Ishikawa (cell line): ENCODE data around the gene SMPDL3B.

ENCODE experiments used
- CEBPB ChIP-seq: IDR thresholded peaks from 2 replicates; pipeline ENCODE4 v1.6.1; 2012
- CREB1 ChIP-seq: IDR thresholded peaks from 2 replicates; pipeline ENCODE4 v1.6.1; 2012; ENCODE audit warnings: low read depth
- EGR1 ChIP-seq: IDR thresholded peaks from 2 replicates; pipeline ENCODE4 v1.6.1; 2012
- EP300 ChIP-seq: IDR thresholded peaks from 2 replicates; pipeline ENCODE4 v1.6.1; 2012; ENCODE audit warnings: borderline replicate concordance
- FOXM1 ChIP-seq: IDR thresholded peaks from 2 replicates; pipeline ENCODE4 v1.6.1; 2012; ENCODE audit warnings: low read depth, borderline replicate concordance
- NFIC ChIP-seq: IDR thresholded peaks from 2 replicates; pipeline ENCODE4 v1.6.1; 2012
- RAD21 ChIP-seq: IDR thresholded peaks from 2 replicates; pipeline ENCODE4 v1.6.1; 2012; ENCODE audit warnings: low read depth
- TAF1 ChIP-seq: IDR thresholded peaks from 2 replicates; pipeline ENCODE4 v1.6.1; 2012; ENCODE audit warnings: low read depth, mild to moderate bottlenecking
- TCF12 ChIP-seq: IDR thresholded peaks from 2 replicates; pipeline ENCODE4 v1.6.1; 2012; ENCODE audit warnings: low read depth
- TEAD4 ChIP-seq: IDR thresholded peaks from 2 replicates; pipeline ENCODE4 v1.6.1; 2012
- YY1 ChIP-seq: IDR thresholded peaks from 2 replicates; pipeline ENCODE4 v1.6.1; 2012; ENCODE audit warnings: low read depth
- ZBTB7A ChIP-seq: IDR thresholded peaks from 2 replicates; pipeline ENCODE4 v1.6.1; 2012; ENCODE audit warnings: low read depth
- TF ChIP-seq, protein P1 (sequence below): IDR thresholded peaks from 2 replicates; pipeline ENCODE4 v1.6.1; 2012
- TF ChIP-seq, protein P2 (sequence below): IDR thresholded peaks from 2 replicates; pipeline ENCODE4 v1.6.1; 2012
- TF ChIP-seq, protein P3 (sequence below): IDR thresholded peaks from 2 replicates; pipeline ENCODE4 v1.6.1; 2012; ENCODE audit warnings: low read depth, mild to moderate bottlenecking

Gene SMPDL3B, protein sequence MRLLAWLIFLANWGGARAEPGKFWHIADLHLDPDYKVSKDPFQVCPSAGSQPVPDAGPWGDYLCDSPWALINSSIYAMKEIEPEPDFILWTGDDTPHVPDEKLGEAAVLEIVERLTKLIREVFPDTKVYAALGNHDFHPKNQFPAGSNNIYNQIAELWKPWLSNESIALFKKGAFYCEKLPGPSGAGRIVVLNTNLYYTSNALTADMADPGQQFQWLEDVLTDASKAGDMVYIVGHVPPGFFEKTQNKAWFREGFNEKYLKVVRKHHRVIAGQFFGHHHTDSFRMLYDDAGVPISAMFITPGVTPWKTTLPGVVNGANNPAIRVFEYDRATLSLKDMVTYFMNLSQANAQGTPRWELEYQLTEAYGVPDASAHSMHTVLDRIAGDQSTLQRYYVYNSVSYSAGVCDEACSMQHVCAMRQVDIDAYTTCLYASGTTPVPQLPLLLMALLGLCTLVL

DNA sequence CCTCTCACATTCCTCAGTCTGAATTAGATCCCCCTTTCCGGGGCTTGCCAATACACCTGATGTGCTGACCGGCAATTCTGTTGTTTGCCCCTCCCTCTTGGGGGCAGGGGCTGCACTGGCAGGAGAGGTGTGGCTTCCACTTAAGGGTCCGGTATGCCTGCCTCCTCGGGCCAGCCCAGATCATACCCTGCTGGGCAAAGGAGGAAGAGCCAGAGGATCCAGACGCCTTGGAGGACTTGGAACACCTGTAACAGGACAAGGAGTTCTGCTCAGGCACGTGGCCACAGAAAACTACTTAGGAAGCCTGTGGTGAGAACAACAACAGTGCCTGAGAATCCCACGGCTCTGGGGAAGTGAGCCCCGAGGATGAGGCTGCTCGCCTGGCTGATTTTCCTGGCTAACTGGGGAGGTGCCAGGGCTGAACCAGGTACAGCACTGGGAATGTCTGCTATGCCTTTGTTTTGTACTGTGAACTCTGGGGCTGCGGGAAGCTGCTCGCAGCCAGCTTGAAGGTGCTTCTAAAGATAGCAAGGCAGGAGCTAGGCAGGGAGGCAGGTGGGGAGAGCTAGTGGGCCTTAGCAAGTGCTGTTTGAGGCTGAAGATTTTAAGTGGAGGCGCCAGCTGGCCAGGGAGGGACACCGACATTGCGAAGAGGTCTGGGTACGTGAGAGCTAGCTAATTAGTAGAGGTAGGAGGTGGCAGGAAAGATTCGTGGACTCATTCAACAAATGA, at the start of gene SMPDL3B:
TSS of gene SMPDL3B (plus strand) at position 183 of the 732 bp plus-strand sequence. CDS start at position 367, 184 bp downstream.
- TF ChIP-seq FOXM1, result no peak
- TF ChIP-seq CREB1, result no peak
- no peak; the same call in 1 of the 2 replicates for TF ChIP-seq EP300
- TF ChIP-seq NFIC, result peak; percentile 49; the same call in 1 of the 2 replicates
- TF ChIP-seq, protein P1, sequence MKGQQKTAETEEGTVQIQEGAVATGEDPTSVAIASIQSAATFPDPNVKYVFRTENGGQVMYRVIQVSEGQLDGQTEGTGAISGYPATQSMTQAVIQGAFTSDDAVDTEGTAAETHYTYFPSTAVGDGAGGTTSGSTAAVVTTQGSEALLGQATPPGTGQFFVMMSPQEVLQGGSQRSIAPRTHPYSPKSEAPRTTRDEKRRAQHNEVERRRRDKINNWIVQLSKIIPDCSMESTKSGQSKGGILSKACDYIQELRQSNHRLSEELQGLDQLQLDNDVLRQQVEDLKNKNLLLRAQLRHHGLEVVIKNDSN, result peak; percentile 75
- TF ChIP-seq, protein P2, sequence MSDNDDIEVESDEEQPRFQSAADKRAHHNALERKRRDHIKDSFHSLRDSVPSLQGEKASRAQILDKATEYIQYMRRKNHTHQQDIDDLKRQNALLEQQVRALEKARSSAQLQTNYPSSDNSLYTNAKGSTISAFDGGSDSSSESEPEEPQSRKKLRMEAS, result peak; percentile 90
- 0 out of 2 replicates have a peak, but pooled peaks have one; percentile 6 for TF ChIP-seq RAD21
- TF ChIP-seq, protein P3, sequence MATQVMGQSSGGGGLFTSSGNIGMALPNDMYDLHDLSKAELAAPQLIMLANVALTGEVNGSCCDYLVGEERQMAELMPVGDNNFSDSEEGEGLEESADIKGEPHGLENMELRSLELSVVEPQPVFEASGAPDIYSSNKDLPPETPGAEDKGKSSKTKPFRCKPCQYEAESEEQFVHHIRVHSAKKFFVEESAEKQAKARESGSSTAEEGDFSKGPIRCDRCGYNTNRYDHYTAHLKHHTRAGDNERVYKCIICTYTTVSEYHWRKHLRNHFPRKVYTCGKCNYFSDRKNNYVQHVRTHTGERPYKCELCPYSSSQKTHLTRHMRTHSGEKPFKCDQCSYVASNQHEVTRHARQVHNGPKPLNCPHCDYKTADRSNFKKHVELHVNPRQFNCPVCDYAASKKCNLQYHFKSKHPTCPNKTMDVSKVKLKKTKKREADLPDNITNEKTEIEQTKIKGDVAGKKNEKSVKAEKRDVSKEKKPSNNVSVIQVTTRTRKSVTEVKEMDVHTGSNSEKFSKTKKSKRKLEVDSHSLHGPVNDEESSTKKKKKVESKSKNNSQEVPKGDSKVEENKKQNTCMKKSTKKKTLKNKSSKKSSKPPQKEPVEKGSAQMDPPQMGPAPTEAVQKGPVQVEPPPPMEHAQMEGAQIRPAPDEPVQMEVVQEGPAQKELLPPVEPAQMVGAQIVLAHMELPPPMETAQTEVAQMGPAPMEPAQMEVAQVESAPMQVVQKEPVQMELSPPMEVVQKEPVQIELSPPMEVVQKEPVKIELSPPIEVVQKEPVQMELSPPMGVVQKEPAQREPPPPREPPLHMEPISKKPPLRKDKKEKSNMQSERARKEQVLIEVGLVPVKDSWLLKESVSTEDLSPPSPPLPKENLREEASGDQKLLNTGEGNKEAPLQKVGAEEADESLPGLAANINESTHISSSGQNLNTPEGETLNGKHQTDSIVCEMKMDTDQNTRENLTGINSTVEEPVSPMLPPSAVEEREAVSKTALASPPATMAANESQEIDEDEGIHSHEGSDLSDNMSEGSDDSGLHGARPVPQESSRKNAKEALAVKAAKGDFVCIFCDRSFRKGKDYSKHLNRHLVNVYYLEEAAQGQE, result no peak
- TF ChIP-seq TCF12, result peak; percentile 46; the same call in 1 of the 2 replicates
- TF ChIP-seq ZBTB7A, result no peak
- TF ChIP-seq YY1, result 0 out of 2 replicates have a peak, but pooled peaks have one; percentile 42
- peak; percentile 67; the same call in 1 of the 2 replicates for TF ChIP-seq TAF1
- peak; percentile 60 for TF ChIP-seq TEAD4
- no peak for TF ChIP-seq CEBPB
- TF ChIP-seq EGR1, result no peak

DNA sequence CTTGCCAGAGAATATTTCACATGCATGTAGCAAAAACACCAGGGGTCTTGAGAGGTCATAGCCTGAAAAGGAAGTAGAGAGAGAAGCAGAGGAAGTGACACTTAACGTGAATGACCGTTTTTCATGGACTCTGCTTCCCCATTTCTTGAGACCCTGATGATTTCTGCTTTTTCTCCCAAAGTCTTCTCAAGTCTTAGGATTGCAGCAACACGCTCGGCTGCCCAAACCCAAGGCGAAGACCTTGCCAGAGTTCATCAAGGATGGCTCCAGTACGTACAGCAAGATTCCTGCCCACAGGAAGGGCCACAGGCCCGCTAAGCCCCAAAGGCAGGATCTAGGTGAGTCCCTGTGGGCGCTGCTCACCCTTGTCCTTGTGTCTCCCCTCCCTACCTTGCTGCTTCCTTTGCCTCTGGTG, 49.7 kb upstream of the SMPDL3B start:
- no peak for TF ChIP-seq YY1
- TF ChIP-seq, protein P1, result no peak
- no peak for TF ChIP-seq EP300
- no peak for TF ChIP-seq RAD21
- TF ChIP-seq EGR1, result no peak
- TF ChIP-seq CREB1, result no peak
- no peak for TF ChIP-seq TEAD4
- TF ChIP-seq CEBPB, result no peak
- TF ChIP-seq, protein P3, result no peak
- TF ChIP-seq NFIC, result no peak
- TF ChIP-seq TCF12, result no peak
- no peak for TF ChIP-seq ZBTB7A

DNA sequence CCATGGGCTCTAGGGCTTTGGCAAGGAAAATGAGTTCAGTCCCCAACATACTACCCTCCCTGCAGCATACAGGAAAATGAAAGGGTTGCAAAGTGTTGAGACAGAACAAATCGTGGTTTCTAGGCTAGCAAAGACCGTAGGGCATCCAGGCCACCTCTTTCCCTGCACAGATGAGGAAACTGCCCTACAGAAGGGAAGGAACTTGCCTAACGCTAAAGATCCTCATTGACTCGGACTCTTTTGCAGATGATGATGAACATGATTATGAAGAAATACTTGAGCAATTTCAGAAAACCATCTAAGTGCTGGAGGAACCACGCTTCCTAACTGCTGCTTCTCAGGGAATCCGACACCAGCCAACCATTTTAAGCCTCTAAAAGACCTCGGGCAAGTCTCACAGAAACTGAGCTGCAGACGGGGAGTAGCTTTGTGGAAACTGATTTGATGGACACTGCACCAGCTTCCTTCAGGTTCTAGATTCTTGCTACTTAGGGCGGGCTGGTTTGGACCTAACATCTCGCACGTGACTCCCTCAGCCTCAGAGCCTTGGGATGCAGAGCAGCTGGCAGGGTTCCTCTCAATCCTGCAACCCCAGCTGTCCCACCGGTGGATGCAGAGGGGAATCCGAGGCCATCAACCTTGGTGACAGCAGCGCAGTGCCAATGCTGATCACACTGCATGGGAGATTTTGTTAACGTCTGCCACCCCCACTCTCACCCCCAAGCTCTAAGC, 49.0 kb upstream of the SMPDL3B start:
- no peak for TF ChIP-seq CEBPB
- TF ChIP-seq, protein P3, result no peak
- TF ChIP-seq TCF12, result no peak

DNA sequence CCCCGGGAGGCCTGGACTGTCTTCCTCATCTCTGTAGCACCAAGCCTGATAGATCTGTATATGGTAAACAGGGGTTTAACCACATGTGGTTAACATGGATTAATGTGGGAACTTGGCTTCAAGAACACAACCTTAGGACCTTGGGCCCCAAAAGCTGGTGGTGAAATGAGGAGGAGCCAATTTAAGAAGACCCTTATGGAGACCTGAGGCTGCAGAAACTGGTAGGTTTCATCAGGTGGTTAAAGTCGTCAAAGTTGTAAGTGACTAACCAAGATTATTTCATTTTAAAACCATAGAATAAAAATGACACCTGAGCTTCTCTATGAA, 48.5 kb upstream of the SMPDL3B start:
- TF ChIP-seq ZBTB7A (no peak), NFIC (no peak), CREB1 (no peak), FOXM1 (no peak), TCF12 (no peak), TAF1 (no peak), EGR1 (no peak), YY1 (no peak), EP300 (no peak), CEBPB (no peak), TEAD4 (no peak), RAD21 (no peak)
- TF ChIP-seq, protein P3, result no peak
- TF ChIP-seq, protein P2, result no peak
- TF ChIP-seq, protein P1, result no peak
